GM19452 (cell line): ENCODE data around the gene DEFB124.
"Not testable (repeated sequence)": the region's sequence is repeated elsewhere in the genome, so short reads cannot be mapped to it uniquely, and the experiment has no call there.

Source experiments
- ATAC-seq: cut with Tn5 transposase; IDR thresholded peaks from one replicate; pipeline ENCODE4 v1.9.1; 2021; ENCODE audit not compliant: unreplicated experiment

DEFB124 gene

GRCh38 chr20:31474758-31475427 is at the start of gene DEFB124, which contains the start of gene REM1:
Gene DEFB124 (minus strand): TSS chr20:31475127. CDS start chr20:31473013, 2,114 bp downstream.
Gene REM1 (plus strand): TSS chr20:31475288. CDS start chr20:31476446, 1,158 bp downstream.
- ATAC-seq = no peak

- no peak for ATAC-seq
Observed at GRCh38 chr20:31523361-31524283, 48.7 kb upstream of the DEFB124 start.

GRCh38 chr20:31522731-31523130 is 47.8 kb upstream of the DEFB124 start:
- no peak for ATAC-seq

- ATAC-seq = not testable (repeated sequence)
Observed at GRCh38 chr20:31521267-31521666, 46.3 kb upstream of the DEFB124 start.

- ATAC-seq = no peak
Observed at GRCh38 chr20:31517373-31517772, 42.4 kb upstream of the DEFB124 start.

GRCh38 chr20:31516651-31517050 is 41.7 kb upstream of the DEFB124 start:
- no peak for ATAC-seq

GRCh38 chr20:31516166-31516565 is 41.2 kb upstream of the DEFB124 start:
- no peak for ATAC-seq

GRCh38 chr20:31515775-31516107 is 40.8 kb upstream of the DEFB124 start:
- ATAC-seq = no peak

GRCh38 chr20:31515072-31515774 is 40.3 kb upstream of the DEFB124 start:
- no peak for ATAC-seq

- ATAC-seq = peak; percentile 87
Observed at GRCh38 chr20:31514154-31515071, 39.5 kb upstream of the DEFB124 start, which contains the start of gene HM13. Gene HM13 (plus strand): TSS chr20:31514442. CDS start chr20:31514552, 110 bp downstream.

- ATAC-seq = no peak
Observed at GRCh38 chr20:31508517-31509244, 33.8 kb upstream of the DEFB124 start.

- no peak for ATAC-seq
Observed at GRCh38 chr20:31505903-31506302, 31.0 kb upstream of the DEFB124 start.

GRCh38 chr20:31502884-31503673 is 28.2 kb upstream of the DEFB124 start:
- ATAC-seq = peak; percentile 95

GRCh38 chr20:31500527-31500926 is 25.6 kb upstream of the DEFB124 start:
- no peak for ATAC-seq

- no peak for ATAC-seq
Observed at GRCh38 chr20:31497838-31498540, 23.1 kb upstream of the DEFB124 start.

GRCh38 chr20:31496761-31497295 is 21.9 kb upstream of the DEFB124 start:
- ATAC-seq = no peak

- ATAC-seq = no peak
Observed at GRCh38 chr20:31494131-31494530, 19.2 kb upstream of the DEFB124 start.

- ATAC-seq = no peak
Observed at GRCh38 chr20:31490752-31491151, 15.8 kb upstream of the DEFB124 start.
